GM10266 (cell line): ENCODE results near the gene KDM1B.

Source experiments
- DNase-seq: peaks from one replicate; pipeline ENCODE4 v3.0.0; 2012; ENCODE audit errors: extremely low spot score
- CTCF ChIP-seq: IDR thresholded peaks from 2 replicates; pipeline ENCODE4 v1.5.1; 2012; ENCODE audit warnings: mild to moderate bottlenecking, low read depth; ENCODE audit not compliant: control insufficient read depth, insufficient read depth; ENCODE audit errors: missing control alignments

Gene KDM1B

GRCh38 chr6:18151801-18152200, 3.4 kb upstream of the KDM1B start:
- TF ChIP-seq CTCF: no peak
- DNase-seq: no peak

- no peak for TF ChIP-seq CTCF
- DNase-seq: no peak
These were observed 1.9 kb upstream of the KDM1B start for GRCh38 chr6:18153311-18153703.

- no peak for TF ChIP-seq CTCF
- no peak for DNase-seq
These were observed 594 bp upstream of the KDM1B start, which contains the start of gene TPMT for GRCh38 chr6:18154507-18155149. Gene TPMT, minus strand, starts transcription at chr6:18155077. Its CDS starts 5,950 bp downstream, at chr6:18149127.

GRCh38 chr6:18155864-18156421, 721 bp downstream of the KDM1B start:
- TF ChIP-seq CTCF: peak; percentile 14
- DNase-seq: peak; percentile 63

GRCh38 chr6:18160911-18161310, 5.7 kb downstream of the KDM1B start:
- DNase-seq: no peak
- TF ChIP-seq CTCF: no peak

GRCh38 chr6:18161431-18161830, 6.2 kb downstream of the KDM1B start:
- TF ChIP-seq CTCF: no peak
- DNase-seq: no peak

GRCh38 chr6:18162401-18162800, 7.2 kb downstream of the KDM1B start:
- TF ChIP-seq CTCF: no peak
- no peak for DNase-seq
